Caco-2 (cell line): ENCODE data around the gene ADRA2C. TPM values are rescaled to one million over a fixed set of nuclear protein-coding genes. Genes with fewer than 3 reads are reported as not detected.

ENCODE experiments used
- BruUV-seq: library from RNA; stranded (reverse); fragments of 400-500 nt; replicated peaks from 2 replicates; lab custom pipeline; 2021; lab: Mats Ljungman, UMichigan
- CTCF ChIA-PET: fragments of 300-600 bp; sonication (Branson Sonifier 250); formaldehyde crosslinking; loops from one replicate; lab custom pipeline; 2022; ENCODE audit warnings: antibody characterized with exemption; lab: Charles Lee
- POLR2A ChIA-PET: fragments of 300-600 bp; sonication (Branson Sonifier 250); formaldehyde crosslinking; loops from one replicate; lab custom pipeline; 2022; ENCODE audit warnings: antibody characterized with exemption; lab: Charles Lee
- DNase-seq, 2 experiments: peaks; one replicate each; pipeline versions ENCODE4 v3.0.0 to v3.0.0-alpha.2; 2020 to 2022
- H3K27me3 ChIP-seq: replicated peaks from 2 replicates; pipeline ENCODE4 v1.6.0; 2011; ENCODE audit warnings: low read length; ENCODE audit not compliant: control insufficient read depth, insufficient read depth
- H3K36me3 ChIP-seq: 2 replicates; pipeline ENCODE4 v1.5.1; 2011; ENCODE audit warnings: low read length; ENCODE audit not compliant: control insufficient read depth, insufficient read depth
- H3K4me1 ChIP-seq: fragments of 250-450 bp; sonication (Bioruptor Pico); 2 replicates; pipeline ENCODE4 v1.5.1; 2020; ENCODE audit warnings: mild to moderate bottlenecking
- H3K4me3 ChIP-seq: 2 replicates; pipeline ENCODE4 v1.5.1; 2011; ENCODE audit warnings: low read depth, mild to moderate bottlenecking, control low read depth, low read length
- H3K9me3 ChIP-seq: fragments of 250-450 bp; sonication (Bioruptor Pico); 2 replicates; pipeline ENCODE4 v1.5.1; 2020; ENCODE audit warnings: mild to moderate bottlenecking, moderate library complexity
- H3K27ac Mint-ChIP-seq: one replicate; pipeline ENCODE4 v1.8.0; 2022; ENCODE audit warnings: mixed read lengths; ENCODE audit not compliant: unreplicated experiment
- H3K27me3 Mint-ChIP-seq: one replicate; pipeline ENCODE4 v1.8.0; 2022; ENCODE audit warnings: mixed read lengths; ENCODE audit not compliant: insufficient read depth, unreplicated experiment
- H3K36me3 Mint-ChIP-seq: one replicate; pipeline ENCODE4 v1.8.0; 2022; ENCODE audit warnings: mild to moderate bottlenecking, mixed read lengths; ENCODE audit not compliant: insufficient read depth, unreplicated experiment
- H3K4me1 Mint-ChIP-seq: one replicate; pipeline ENCODE4 v1.8.0; 2022; ENCODE audit warnings: low read depth, mixed read lengths; ENCODE audit not compliant: unreplicated experiment
- H3K4me3 Mint-ChIP-seq: one replicate; pipeline ENCODE4 v1.8.0; 2022; ENCODE audit warnings: mild to moderate bottlenecking, moderate library complexity, mixed read lengths; ENCODE audit not compliant: unreplicated experiment
- H3K9me3 Mint-ChIP-seq: one replicate; pipeline ENCODE4 v1.8.0; 2022; ENCODE audit warnings: mixed read lengths; ENCODE audit not compliant: unreplicated experiment
- intact Hi-C: fragments of 100-400 bp; cut with micrococcal nuclease; formaldehyde crosslinking; loops from one replicate; pipeline ENCODE4 v1.10.0; 2022; ENCODE audit not compliant: unreplicated experiment
- total RNA-seq: library from RNA; stranded (reverse); gene quantifications from 2 replicates; pipeline ENCODE4 v1.2.3, GENCODE V29; 2022
- TF ChIP-seq, protein P1 (sequence below), 2 experiments: fragments of 200-600 bp in 1 of 2; IDR thresholded peaks; 1 replicate in 1 of 2; 2 replicates in 1 of 2; pipeline versions ENCODE4 v1.5.1 to v1.8.0; 2011 to 2022; ENCODE audit warnings: antibody characterized with exemption in 1 of 2, control low read depth in 1 of 2, inconsistent platforms in 1 of 2, low read depth in 1 of 2, low read length in 1 of 2, mild to moderate bottlenecking in 1 of 2, moderate library complexity in 1 of 2; ENCODE audit not compliant: insufficient read depth in 1 of 2, severe bottlenecking in 1 of 2, unreplicated experiment in 1 of 2

ADRA2C gene
- total RNA-seq, 1 experiment from 2014 or later = 11.7 TPM

GRCh38 chr4:3802571-3803474 is 36.6 kb downstream of the ADRA2C start:
- BruUV-seq = no TSS peak
- Histone ChIP-seq H3K27me3 (no peaks in the 10 kb centered on the region), H3K4me3 (no peak overlapping the region), H3K36me3 (no peaks in the 10 kb centered on the region), H3K4me1 (no peaks in the 10 kb centered on the region), H3K9me3 (no peaks in the 10 kb centered on the region)
- no peak overlapping the region for H3K4me3 Mint-ChIP-seq
- TF ChIP-seq, protein P1, sequence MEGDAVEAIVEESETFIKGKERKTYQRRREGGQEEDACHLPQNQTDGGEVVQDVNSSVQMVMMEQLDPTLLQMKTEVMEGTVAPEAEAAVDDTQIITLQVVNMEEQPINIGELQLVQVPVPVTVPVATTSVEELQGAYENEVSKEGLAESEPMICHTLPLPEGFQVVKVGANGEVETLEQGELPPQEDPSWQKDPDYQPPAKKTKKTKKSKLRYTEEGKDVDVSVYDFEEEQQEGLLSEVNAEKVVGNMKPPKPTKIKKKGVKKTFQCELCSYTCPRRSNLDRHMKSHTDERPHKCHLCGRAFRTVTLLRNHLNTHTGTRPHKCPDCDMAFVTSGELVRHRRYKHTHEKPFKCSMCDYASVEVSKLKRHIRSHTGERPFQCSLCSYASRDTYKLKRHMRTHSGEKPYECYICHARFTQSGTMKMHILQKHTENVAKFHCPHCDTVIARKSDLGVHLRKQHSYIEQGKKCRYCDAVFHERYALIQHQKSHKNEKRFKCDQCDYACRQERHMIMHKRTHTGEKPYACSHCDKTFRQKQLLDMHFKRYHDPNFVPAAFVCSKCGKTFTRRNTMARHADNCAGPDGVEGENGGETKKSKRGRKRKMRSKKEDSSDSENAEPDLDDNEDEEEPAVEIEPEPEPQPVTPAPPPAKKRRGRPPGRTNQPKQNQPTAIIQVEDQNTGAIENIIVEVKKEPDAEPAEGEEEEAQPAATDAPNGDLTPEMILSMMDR (IDR thresholded peaks at IDR 0.05; ENCODE audit: insufficient read depth in 1 of 2, low read depth in 1 of 2, low read length in 1 of 2, severe bottlenecking in 1 of 2, unreplicated experiment in 1 of 2) = no peak
- ChIA-PET CTCF (interaction anchor here (0.6 to 0.7 kb wide), 2 partner anchors 22 to 68 kb away, joined by 3 to 4 read pairs; no protein-coding TSS in a partner anchor), POLR2A (no interaction called here)
- no peaks in the 10 kb centered on the region for H3K9me3 Mint-ChIP-seq
- intact Hi-C loops = no loop called here
- H3K36me3 Mint-ChIP-seq = peaks cover 6% of the 10 kb centered on the region
- no peak overlapping the region for H3K27ac Mint-ChIP-seq
- no peak for DNase-seq
- H3K27me3 Mint-ChIP-seq = peaks cover 3% of the 10 kb centered on the region
- H3K4me1 Mint-ChIP-seq = no peaks in the 10 kb centered on the region

DNA sequence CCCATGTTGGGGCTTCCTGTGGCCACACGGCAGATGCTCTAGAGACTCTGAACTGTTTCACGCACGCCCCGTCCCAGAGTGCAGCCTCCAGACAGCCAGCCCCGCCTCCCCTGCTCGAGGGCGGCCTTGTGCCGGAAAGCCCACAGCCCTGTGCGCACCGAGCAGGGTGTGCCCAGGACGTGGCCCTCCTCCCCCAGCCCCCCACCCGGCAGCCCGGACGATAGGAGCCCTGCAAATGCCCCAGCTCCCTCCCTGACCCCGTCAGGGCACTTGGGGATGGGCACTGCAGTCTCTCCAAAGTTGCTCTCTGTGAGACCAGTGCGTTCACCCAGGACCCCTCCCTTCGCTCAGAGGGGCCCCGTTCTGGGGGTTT is 37.3 kb downstream of the ADRA2C start:
- CTCF ChIA-PET = interaction anchor here (0.6 kb wide), 1 partner anchor 67 kb away, joined by 4 read pairs; no protein-coding TSS in a partner anchor
- H3K4me3 Mint-ChIP-seq = no peak overlapping the region
- intact Hi-C loops = no loop called here
- Histone ChIP-seq H3K27me3 (no peaks in the 10 kb centered on the region), H3K9me3 (no peaks in the 10 kb centered on the region), H3K4me3 (no peak overlapping the region), H3K36me3 (no peaks in the 10 kb centered on the region), H3K4me1 (no peaks in the 10 kb centered on the region)
- H3K27ac Mint-ChIP-seq = no peak overlapping the region
- peaks cover 6% of the 10 kb centered on the region for H3K36me3 Mint-ChIP-seq
- H3K4me1 Mint-ChIP-seq = no peaks in the 10 kb centered on the region
- peaks cover 5% of the 10 kb centered on the region for H3K27me3 Mint-ChIP-seq
- POLR2A ChIA-PET = no interaction called here
- H3K9me3 Mint-ChIP-seq = no peaks in the 10 kb centered on the region
- TF ChIP-seq, protein P1 (IDR thresholded peaks at IDR 0.05; ENCODE audit: insufficient read depth in 1 of 2, low read depth in 1 of 2, low read length in 1 of 2, severe bottlenecking in 1 of 2, unreplicated experiment in 1 of 2) = no peak
- no peak for DNase-seq
- no TSS peak for BruUV-seq

DNA sequence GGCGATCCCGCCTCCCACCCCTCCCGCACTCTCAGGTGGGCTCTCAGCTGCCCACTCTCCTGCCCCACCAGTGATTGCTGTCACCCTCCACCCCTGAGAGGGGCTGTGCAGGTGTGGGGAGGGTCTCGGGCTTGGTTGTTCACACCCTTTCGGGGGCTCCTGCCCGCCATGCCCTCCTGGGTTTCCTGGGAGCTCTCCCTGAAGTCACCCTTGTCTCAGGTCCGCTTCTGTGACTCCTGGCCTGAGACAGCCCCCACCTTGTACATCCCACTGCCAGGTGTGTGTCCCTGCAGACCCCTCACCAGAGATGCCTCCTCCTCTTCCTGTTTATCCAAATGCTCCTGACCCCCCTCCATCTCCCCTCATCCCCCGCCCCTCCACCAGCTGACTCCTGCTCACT is 37.8 kb downstream of the ADRA2C start:
- Histone ChIP-seq H3K4me3 (no peak overlapping the region), H3K36me3 (no peaks in the 10 kb centered on the region), H3K4me1 (no peaks in the 10 kb centered on the region), H3K9me3 (no peaks in the 10 kb centered on the region), H3K27me3 (no peaks in the 10 kb centered on the region)
- no TSS peak for BruUV-seq
- no peak overlapping the region for H3K27ac Mint-ChIP-seq
- ChIA-PET POLR2A (no interaction called here), CTCF (interaction anchor here (0.6 kb wide), 1 partner anchor 66 kb away, joined by 4 read pairs; no protein-coding TSS in a partner anchor)
- H3K4me3 Mint-ChIP-seq = no peak overlapping the region
- peaks cover 6% of the 10 kb centered on the region for H3K36me3 Mint-ChIP-seq
- TF ChIP-seq, protein P1 (IDR thresholded peaks at IDR 0.05; ENCODE audit: insufficient read depth in 1 of 2, low read depth in 1 of 2, low read length in 1 of 2, severe bottlenecking in 1 of 2, unreplicated experiment in 1 of 2) = no peak
- H3K27me3 Mint-ChIP-seq = peaks cover 9% of the 10 kb centered on the region
- no peaks in the 10 kb centered on the region for H3K4me1 Mint-ChIP-seq
- intact Hi-C loops = no loop called here
- H3K9me3 Mint-ChIP-seq = no peaks in the 10 kb centered on the region
- DNase-seq = no peak
